Activated T-cell treated with anti-CD3 and anti-CD28 coated beads, Interleukin-2, amount 50 U/mL, for 24 hours (primary cell): ENCODE measurements around the gene KRIT1.
"Not testable (repeated sequence)": the region's sequence is repeated elsewhere in the genome, so short reads cannot be mapped to it uniquely, and the experiment has no call there.

Experiments
- DNase-seq: peaks from one replicate; pipeline ENCODE4 v3.0.0-alpha.2; 2020
- H3K27ac Mint-ChIP-seq: 2 replicates; pipeline ENCODE4 v1.8.0; 2020; ENCODE audit warnings: mild to moderate bottlenecking, mixed read lengths
- H3K27me3 Mint-ChIP-seq: 2 replicates; pipeline ENCODE4 v1.8.0; 2020; ENCODE audit warnings: mixed read lengths
- H3K36me3 Mint-ChIP-seq: 2 replicates; pipeline ENCODE4 v1.8.0; 2020; ENCODE audit warnings: low read depth, mixed read lengths
- H3K4me1 Mint-ChIP-seq: 2 replicates; pipeline ENCODE4 v1.8.0; 2020; ENCODE audit warnings: low read depth, mixed read lengths
- H3K4me3 Mint-ChIP-seq: 2 replicates; pipeline ENCODE4 v1.8.0; 2020; ENCODE audit warnings: mild to moderate bottlenecking, moderate library complexity, mixed read lengths
- H3K9me3 Mint-ChIP-seq: 2 replicates; pipeline ENCODE4 v1.8.0; 2020; ENCODE audit warnings: mixed read lengths

Gene KRIT1

GRCh38 chr7:92221766-92222165 is 23.9 kb downstream of the KRIT1 start:
- H3K36me3 Mint-ChIP-seq: peaks cover 87% of the 10 kb centered on the region
- no peaks in the 10 kb centered on the region for H3K4me1 Mint-ChIP-seq
- DNase-seq: no peak
- H3K27ac Mint-ChIP-seq: no peak overlapping the region
- H3K4me3 Mint-ChIP-seq: no peak overlapping the region
- H3K9me3 Mint-ChIP-seq: no peaks in the 10 kb centered on the region
- no peaks in the 10 kb centered on the region for H3K27me3 Mint-ChIP-seq

DNA sequence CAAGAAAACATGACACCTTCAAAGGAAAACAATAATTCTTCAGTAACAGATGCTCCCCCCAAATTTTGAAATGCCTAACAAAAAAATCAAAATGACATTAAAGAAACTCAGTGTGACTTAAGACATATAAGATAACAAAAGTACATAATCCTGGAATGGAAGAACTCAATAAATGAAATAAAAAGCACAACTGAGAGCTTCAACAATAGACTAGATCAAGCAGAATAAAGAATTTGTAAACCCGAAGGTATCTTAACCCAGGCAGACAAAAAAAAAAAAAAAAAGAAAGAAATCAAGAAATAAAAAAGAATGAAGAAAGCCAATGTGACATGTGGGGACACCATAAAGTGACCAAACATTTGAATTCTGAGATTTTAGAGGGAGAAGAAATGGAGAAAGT is 39.0 kb downstream of the KRIT1 start:
- Mint-ChIP-seq H3K36me3 (peaks cover 91% of the 10 kb centered on the region), H3K4me1 (peaks cover 17% of the 10 kb centered on the region), H3K9me3 (peaks cover 15% of the 10 kb centered on the region), H3K27ac (no peak overlapping the region), H3K4me3 (no peak overlapping the region), H3K27me3 (no peaks in the 10 kb centered on the region)
- DNase-seq: no peak

- H3K4me3 Mint-ChIP-seq: no peak overlapping the region
- DNase-seq: no peak
- H3K4me1 Mint-ChIP-seq: peaks cover 17% of the 10 kb centered on the region
- no peaks in the 10 kb centered on the region for H3K27me3 Mint-ChIP-seq
- H3K27ac Mint-ChIP-seq: no peak overlapping the region
- H3K36me3 Mint-ChIP-seq: peaks cover 91% of the 10 kb centered on the region
- peaks cover 13% of the 10 kb centered on the region for H3K9me3 Mint-ChIP-seq
These were observed 39.7 kb downstream of the KRIT1 start for GRCh38 chr7:92205987-92206386.

DNA sequence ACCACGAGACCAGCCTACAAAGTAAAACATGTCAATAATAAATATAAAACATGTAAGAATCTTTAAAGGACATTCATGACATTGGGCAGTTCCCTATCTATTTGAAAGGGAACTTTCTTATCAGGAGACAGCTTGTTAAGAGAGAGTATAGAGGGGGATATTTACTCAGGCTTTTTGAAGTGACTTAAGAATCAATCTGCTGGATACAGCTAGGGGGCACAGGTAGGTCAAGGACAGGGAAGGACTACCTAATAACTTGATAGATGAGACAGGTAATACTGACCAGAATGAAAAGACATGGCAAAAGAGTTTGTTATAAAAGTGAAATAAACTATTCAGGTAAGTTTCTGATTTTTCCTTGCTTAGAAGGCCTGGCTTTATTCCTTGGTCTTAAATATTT is 44.9 kb downstream of the KRIT1 start:
- H3K27ac Mint-ChIP-seq: no peak overlapping the region
- no peaks in the 10 kb centered on the region for H3K4me1 Mint-ChIP-seq
- H3K36me3 Mint-ChIP-seq: peaks cover 87% of the 10 kb centered on the region

GRCh38 chr7:92192326-92192725 is 53.4 kb downstream of the KRIT1 start:
- Mint-ChIP-seq H3K4me1 (no peaks in the 10 kb centered on the region), H3K4me3 (no peak overlapping the region), H3K27me3 (no peaks in the 10 kb centered on the region), H3K9me3 (peaks cover 31% of the 10 kb centered on the region), H3K27ac (no peak overlapping the region), H3K36me3 (peaks cover 48% of the 10 kb centered on the region)
- DNase-seq: no peak

More for the DNA sequence above, 44.9 kb downstream of the KRIT1 start:
- DNase-seq: no peak
- H3K4me3 Mint-ChIP-seq: no peak overlapping the region
- H3K9me3 Mint-ChIP-seq: peaks cover 5% of the 10 kb centered on the region
- no peaks in the 10 kb centered on the region for H3K27me3 Mint-ChIP-seq

GRCh38 chr7:92189246-92189645 is 56.5 kb downstream of the KRIT1 start:
- H3K4me1 Mint-ChIP-seq, H3K27ac Mint-ChIP-seq, DNase-seq, H3K27me3 Mint-ChIP-seq, H3K4me3 Mint-ChIP-seq: not testable (repeated sequence)
- H3K9me3 Mint-ChIP-seq: peaks cover 28% of the 10 kb centered on the region
- H3K36me3 Mint-ChIP-seq: peaks cover 23% of the 10 kb centered on the region

GRCh38 chr7:92184294-92184693 is 61.4 kb downstream of the KRIT1 start:
- not testable (repeated sequence) for H3K36me3 Mint-ChIP-seq, DNase-seq, H3K27me3 Mint-ChIP-seq, H3K4me3 Mint-ChIP-seq, H3K27ac Mint-ChIP-seq, H3K9me3 Mint-ChIP-seq, H3K4me1 Mint-ChIP-seq

DNA sequence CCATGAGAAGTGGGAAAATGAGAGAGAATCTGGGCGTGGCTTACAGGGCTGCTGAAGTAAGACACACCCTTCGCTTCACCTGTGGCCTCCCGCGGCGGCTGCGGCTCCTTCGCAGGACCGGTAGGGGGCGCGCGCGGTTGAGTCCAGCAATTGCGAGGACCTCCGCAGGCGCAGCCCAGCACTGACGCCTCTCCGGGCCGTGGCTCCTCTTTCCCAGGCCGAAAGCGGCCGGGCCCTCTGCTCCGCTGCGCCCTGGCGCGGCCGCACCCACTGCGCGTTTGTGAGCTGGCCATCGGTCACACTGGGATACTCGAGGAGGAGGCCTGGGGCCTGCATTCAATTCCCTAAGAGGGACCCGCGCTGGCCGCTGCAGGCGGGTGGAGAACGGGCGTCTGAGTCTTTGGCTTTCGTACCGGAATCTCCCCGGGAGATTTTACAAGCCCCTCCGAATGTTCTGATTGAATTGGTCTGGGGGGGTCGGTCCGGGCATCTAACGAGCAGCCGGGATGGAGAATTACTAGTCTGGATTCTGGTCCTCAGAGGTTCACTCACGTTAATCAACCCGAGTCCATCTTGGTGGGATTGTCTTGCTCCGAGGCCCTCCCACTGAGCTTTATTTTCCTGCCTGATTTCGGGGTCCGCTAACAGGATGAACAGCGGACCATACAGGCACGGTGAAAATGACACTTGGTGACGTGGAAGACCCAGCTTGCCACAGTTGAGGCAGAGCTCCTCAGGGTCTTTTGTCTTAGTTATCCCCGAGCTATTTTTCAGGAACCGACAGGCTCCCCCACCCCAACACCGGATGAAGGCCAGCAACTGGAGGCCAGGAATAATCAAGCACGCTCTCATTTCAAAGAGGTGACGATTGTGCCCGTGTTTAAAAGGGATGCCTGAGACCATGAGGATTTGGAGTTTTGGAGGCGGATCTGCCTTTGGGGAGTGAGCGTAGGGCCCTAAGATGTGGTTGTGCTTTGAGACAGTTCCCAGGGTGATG is 66.5 kb downstream of the KRIT1 start, which contains the start of gene LRRD1:
Gene LRRD1 (minus strand): TSS at position 215 of the 997 bp plus-strand sequence. CDS start 13,940 bp downstream, outside the sequence.
- Mint-ChIP-seq H3K4me3 (peak within 1 kb of the TSS; percentile 74), H3K27me3 (peaks cover 5% of the 10 kb centered on the region), H3K9me3 (no peaks in the 10 kb centered on the region), H3K27ac (peak within 1 kb of the TSS; percentile 11), H3K36me3 (no peaks in the 10 kb centered on the region), H3K4me1 (peaks cover 11% of the 10 kb centered on the region)
- DNase-seq: peak; percentile 96

- peaks cover 11% of the 10 kb centered on the region for H3K4me1 Mint-ChIP-seq
- no peaks in the 10 kb centered on the region for H3K36me3 Mint-ChIP-seq
- H3K27me3 Mint-ChIP-seq: peaks cover 10% of the 10 kb centered on the region
- H3K9me3 Mint-ChIP-seq: no peaks in the 10 kb centered on the region
- no peak overlapping the region for H3K27ac Mint-ChIP-seq
- no peak overlapping the region for H3K4me3 Mint-ChIP-seq
- no peak for DNase-seq
These were observed 68.4 kb downstream of the KRIT1 start for GRCh38 chr7:92177362-92177761.

DNA sequence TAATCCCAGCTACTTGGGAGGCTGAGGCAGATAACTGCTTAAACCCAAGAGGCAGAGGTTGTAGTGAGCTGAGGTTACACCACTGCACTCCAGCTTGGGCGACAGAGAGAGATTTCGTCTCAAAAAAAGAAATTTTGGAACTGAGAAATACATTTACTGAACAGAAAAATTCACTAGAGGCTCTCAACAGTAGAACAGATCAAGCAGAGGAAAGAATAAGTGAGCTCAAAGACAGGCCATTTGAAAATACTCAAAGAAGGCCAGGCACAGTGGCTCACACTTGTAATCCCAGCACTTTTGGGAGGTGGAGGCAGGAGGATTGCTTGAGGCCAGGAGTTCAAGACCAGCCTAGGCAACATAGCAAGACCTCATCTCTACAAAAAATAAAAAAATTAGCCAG is 76.2 kb downstream of the KRIT1 start:
- H3K27ac Mint-ChIP-seq, DNase-seq, H3K4me1 Mint-ChIP-seq, H3K36me3 Mint-ChIP-seq, H3K27me3 Mint-ChIP-seq, H3K9me3 Mint-ChIP-seq, H3K4me3 Mint-ChIP-seq: not testable (repeated sequence)

DNA sequence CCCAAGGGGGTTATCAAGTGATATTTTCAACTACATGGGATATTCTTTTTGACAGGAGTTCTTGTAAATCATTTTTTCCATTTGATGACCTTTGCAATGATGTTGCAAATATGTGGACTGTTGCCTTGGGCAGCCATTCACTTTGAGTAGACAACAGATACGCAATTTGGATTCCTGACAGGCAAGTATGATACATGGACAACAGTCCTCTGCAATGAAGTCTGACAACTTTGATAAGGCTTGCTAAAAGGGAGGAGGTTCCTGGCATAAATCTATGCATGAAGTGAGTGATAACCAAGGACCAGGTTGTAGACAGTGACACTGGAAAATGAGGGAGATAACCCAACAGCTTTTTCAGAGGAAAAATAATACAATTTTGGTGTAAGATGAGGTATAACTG is 84.4 kb downstream of the KRIT1 start:
- Mint-ChIP-seq H3K9me3 (no peaks in the 10 kb centered on the region), H3K27me3 (peaks cover 14% of the 10 kb centered on the region), H3K36me3 (no peaks in the 10 kb centered on the region), H3K4me1 (no peaks in the 10 kb centered on the region), H3K27ac (no peak overlapping the region), H3K4me3 (no peak overlapping the region)
- DNase-seq: no peak

DNA sequence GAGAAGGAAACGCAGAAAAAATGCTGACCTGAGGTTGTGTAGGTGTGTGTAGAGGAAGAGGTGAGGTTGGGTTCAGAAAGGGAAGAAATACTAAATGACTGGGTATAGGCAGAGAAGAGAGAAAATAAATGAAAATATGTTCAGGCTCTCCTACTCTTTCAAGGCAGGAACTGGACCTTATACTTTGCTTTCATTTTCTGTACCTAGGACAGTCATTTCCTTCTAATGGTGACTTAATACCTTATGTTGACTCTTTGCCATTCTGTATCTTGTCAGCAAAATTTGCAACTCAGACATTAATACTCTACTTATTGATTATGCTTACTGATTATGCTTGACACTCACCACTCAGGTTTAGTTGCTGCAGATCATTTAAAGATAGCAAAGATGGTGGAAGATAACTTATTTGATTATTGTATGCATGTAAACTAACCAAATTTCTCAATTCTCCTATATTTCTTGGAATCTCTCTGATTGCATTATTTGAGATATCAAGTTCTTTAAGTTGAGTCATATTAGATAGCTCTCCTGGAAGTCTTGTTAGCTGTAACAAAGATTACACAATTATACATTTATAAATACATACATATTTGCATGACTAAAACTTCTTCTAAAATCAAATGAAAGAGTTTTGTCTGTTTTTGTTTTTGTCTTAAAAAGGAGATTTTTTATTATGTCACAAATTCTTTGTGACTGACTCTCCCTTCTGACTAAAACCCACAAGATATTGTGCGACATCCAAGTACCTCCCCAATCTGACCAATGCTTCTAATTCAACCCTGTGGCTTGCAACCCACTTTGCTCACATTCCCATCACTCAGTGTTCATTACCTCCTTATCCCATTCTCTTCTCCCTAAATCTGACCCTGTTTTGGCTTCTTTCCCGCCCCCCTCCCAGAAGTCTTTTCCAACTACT is 86.8 kb downstream of the KRIT1 start:
- no peak overlapping the region for H3K27ac Mint-ChIP-seq
- DNase-seq: no peak
- no peaks in the 10 kb centered on the region for H3K9me3 Mint-ChIP-seq
- H3K27me3 Mint-ChIP-seq: peaks cover 14% of the 10 kb centered on the region
- no peak overlapping the region for H3K4me3 Mint-ChIP-seq
- no peaks in the 10 kb centered on the region for H3K4me1 Mint-ChIP-seq
- no peaks in the 10 kb centered on the region for H3K36me3 Mint-ChIP-seq

DNA sequence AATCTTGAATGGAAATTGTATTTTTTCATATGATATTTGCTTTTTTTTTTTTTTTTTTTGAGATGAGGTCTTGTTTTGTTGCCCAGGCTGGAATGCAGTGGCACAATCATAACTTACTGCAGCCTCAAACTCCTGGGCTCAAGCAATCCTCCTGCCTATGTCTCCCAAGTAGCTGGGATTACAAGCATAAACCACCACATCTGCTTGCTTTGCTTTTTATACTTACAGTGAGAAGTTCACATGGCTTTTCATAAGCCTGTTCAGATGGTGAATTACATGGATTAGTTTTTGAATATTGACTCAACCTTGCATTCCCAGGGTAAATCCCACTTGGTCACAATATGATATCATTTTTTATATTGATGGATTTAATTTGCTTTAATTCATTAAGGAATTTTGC is 88.7 kb downstream of the KRIT1 start:
- Mint-ChIP-seq H3K9me3 (no peaks in the 10 kb centered on the region), H3K36me3 (no peaks in the 10 kb centered on the region), H3K27me3 (peaks cover 8% of the 10 kb centered on the region), H3K4me3 (no peak overlapping the region), H3K4me1 (no peaks in the 10 kb centered on the region), H3K27ac (no peak overlapping the region)
- no peak for DNase-seq

GRCh38 chr7:92155108-92155739 is 90.5 kb downstream of the KRIT1 start:
- no peak for DNase-seq
- Mint-ChIP-seq H3K36me3 (no peaks in the 10 kb centered on the region), H3K27me3 (peaks cover 4% of the 10 kb centered on the region), H3K4me3 (no peak overlapping the region), H3K9me3 (no peaks in the 10 kb centered on the region), H3K4me1 (no peaks in the 10 kb centered on the region), H3K27ac (no peak overlapping the region)
